Esophagus muscularis mucosa (tissue), 4 donors: Measurements from ENCODE around the gene GTF3C4.

Source experiments
- EP300 ChIP-seq: sonication (generic); formaldehyde crosslinking; IDR thresholded peaks from one replicate; pipeline ENCODE4 v1.6.1; 2017; ENCODE audit warnings: antibody characterized with exemption
- POLR2A ChIP-seq: fragments of 450-650 bp; IDR thresholded peaks from one replicate; pipeline ENCODE4 v1.6.1; 2017; ENCODE audit warnings: antibody characterized with exemption, moderate library complexity, mild to moderate bottlenecking, low read depth
- TF ChIP-seq, protein P1 (sequence below), 3 experiments: fragments of 200-600 bp in 2 of 3; fragments of 450-650 bp in 1 of 3; sonication (generic) in 2 of 3; IDR thresholded peaks; one replicate each; pipeline ENCODE4 v1.5.1; 2017 to 2019; ENCODE audit warnings: antibody characterized with exemption in 3 of 3, mild to moderate bottlenecking in 2 of 3, moderate library complexity in 1 of 3

DNA sequence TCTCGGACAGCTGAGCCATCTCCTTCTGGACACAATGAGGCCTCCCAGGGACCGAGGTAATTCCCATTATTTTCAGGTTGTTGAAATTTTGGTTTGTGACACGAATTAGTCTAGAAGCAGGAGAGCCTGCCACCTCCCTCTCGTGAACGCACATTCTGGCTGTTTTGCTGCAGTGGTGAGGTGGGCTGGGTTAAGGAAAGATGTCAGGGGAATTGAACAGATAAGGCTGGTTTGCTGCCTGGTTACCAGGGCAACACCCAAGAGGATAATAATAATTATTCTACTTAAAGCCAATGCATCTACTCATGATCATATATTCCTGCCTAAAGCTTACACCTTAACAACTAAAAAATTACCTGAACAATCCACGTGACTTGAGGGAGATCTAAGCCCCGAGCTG lies 38.6 kb upstream of the GTF3C4 start:
- TF ChIP-seq POLR2A, result no peak
- TF ChIP-seq, protein P1, sequence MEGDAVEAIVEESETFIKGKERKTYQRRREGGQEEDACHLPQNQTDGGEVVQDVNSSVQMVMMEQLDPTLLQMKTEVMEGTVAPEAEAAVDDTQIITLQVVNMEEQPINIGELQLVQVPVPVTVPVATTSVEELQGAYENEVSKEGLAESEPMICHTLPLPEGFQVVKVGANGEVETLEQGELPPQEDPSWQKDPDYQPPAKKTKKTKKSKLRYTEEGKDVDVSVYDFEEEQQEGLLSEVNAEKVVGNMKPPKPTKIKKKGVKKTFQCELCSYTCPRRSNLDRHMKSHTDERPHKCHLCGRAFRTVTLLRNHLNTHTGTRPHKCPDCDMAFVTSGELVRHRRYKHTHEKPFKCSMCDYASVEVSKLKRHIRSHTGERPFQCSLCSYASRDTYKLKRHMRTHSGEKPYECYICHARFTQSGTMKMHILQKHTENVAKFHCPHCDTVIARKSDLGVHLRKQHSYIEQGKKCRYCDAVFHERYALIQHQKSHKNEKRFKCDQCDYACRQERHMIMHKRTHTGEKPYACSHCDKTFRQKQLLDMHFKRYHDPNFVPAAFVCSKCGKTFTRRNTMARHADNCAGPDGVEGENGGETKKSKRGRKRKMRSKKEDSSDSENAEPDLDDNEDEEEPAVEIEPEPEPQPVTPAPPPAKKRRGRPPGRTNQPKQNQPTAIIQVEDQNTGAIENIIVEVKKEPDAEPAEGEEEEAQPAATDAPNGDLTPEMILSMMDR (IDR thresholded peaks at IDR 0.05), result no peak
- no peak for TF ChIP-seq EP300
